ENCODE data around the gene APCDD1.

APCDD1 gene

GRCh38 chr18:10525697-10526560 is 71.5 kb downstream of the APCDD1 start, which contains the start of gene NAPG:
Gene NAPG (plus strand): TSS chr18:10526027. CDS start chr18:10526103, 76 bp downstream.
- TF ChIP-seq YY1 (IDR thresholded peaks at IDR 0.05; ENCODE audit: low read depth) = peak; percentile 46
- TF ChIP-seq MAX (IDR thresholded peaks at IDR 0.05) = peak; percentile 75
- peak; percentile 53; the same call in 1 of the 2 replicates for TF ChIP-seq TAF1 (IDR thresholded peaks at IDR 0.05; ENCODE audit: low read depth)
- no peak for TF ChIP-seq CEBPB (IDR thresholded peaks at IDR 0.05)

- TF ChIP-seq USF1 (IDR thresholded peaks at IDR 0.05) (no peak), TEAD4 (IDR thresholded peaks at IDR 0.05) (no peak), EP300 (IDR thresholded peaks at IDR 0.05; ENCODE audit: borderline replicate concordance) (no peak), FOXM1 (IDR thresholded peaks at IDR 0.05; ENCODE audit: borderline replicate concordance, low read depth) (no peak), YY1 (IDR thresholded peaks at IDR 0.05; ENCODE audit: low read depth) (no peak), TAF1 (IDR thresholded peaks at IDR 0.05; ENCODE audit: low read depth) (no peak), REST (IDR thresholded peaks at IDR 0.05; ENCODE audit: low read depth) (no peak), CEBPB (IDR thresholded peaks at IDR 0.05) (no peak), ZBTB7A (IDR thresholded peaks at IDR 0.05; ENCODE audit: low read depth) (no peak), RAD21 (IDR thresholded peaks at IDR 0.05; ENCODE audit: low read depth) (no peak), NFIC (IDR thresholded peaks at IDR 0.05) (no peak), TCF12 (IDR thresholded peaks at IDR 0.05; ENCODE audit: low read depth) (no peak), EGR1 (IDR thresholded peaks at IDR 0.05) (no peak), CREB1 (IDR thresholded peaks at IDR 0.05; ENCODE audit: low read depth) (no peak), MAX (IDR thresholded peaks at IDR 0.05) (no peak)
Measured at GRCh38 chr18:10526561-10526949, 72.1 kb downstream of the APCDD1 start.

- TF ChIP-seq EP300 (IDR thresholded peaks at IDR 0.05; ENCODE audit: borderline replicate concordance) = no peak
- no peak for TF ChIP-seq CREB1 (IDR thresholded peaks at IDR 0.05; ENCODE audit: low read depth)
- no peak for TF ChIP-seq NFIC (IDR thresholded peaks at IDR 0.05)
- TF ChIP-seq TEAD4 (IDR thresholded peaks at IDR 0.05) = no peak
- TF ChIP-seq ZBTB7A (IDR thresholded peaks at IDR 0.05; ENCODE audit: low read depth) = no peak
- TF ChIP-seq YY1 (IDR thresholded peaks at IDR 0.05; ENCODE audit: low read depth) = no peak
- no peak for TF ChIP-seq CEBPB (IDR thresholded peaks at IDR 0.05)
- no peak for TF ChIP-seq TAF1 (IDR thresholded peaks at IDR 0.05; ENCODE audit: low read depth)
- no peak for TF ChIP-seq RAD21 (IDR thresholded peaks at IDR 0.05; ENCODE audit: low read depth)
- TF ChIP-seq USF1 (IDR thresholded peaks at IDR 0.05) = no peak
- no peak for TF ChIP-seq EGR1 (IDR thresholded peaks at IDR 0.05)
- TF ChIP-seq FOXM1 (IDR thresholded peaks at IDR 0.05; ENCODE audit: borderline replicate concordance, low read depth) = no peak
- TF ChIP-seq TCF12 (IDR thresholded peaks at IDR 0.05; ENCODE audit: low read depth) = no peak
- no peak for TF ChIP-seq REST (IDR thresholded peaks at IDR 0.05; ENCODE audit: low read depth)
- TF ChIP-seq MAX (IDR thresholded peaks at IDR 0.05) = no peak
Measured at GRCh38 chr18:10528439-10528838, 74.0 kb downstream of the APCDD1 start.

GRCh38 chr18:10530002-10530401 is 75.6 kb downstream of the APCDD1 start:
- TF ChIP-seq NFIC (IDR thresholded peaks at IDR 0.05) (no peak), EGR1 (IDR thresholded peaks at IDR 0.05) (no peak), ZBTB7A (IDR thresholded peaks at IDR 0.05; ENCODE audit: low read depth) (no peak), TEAD4 (IDR thresholded peaks at IDR 0.05) (no peak), CEBPB (IDR thresholded peaks at IDR 0.05) (no peak), TAF1 (IDR thresholded peaks at IDR 0.05; ENCODE audit: low read depth) (no peak), YY1 (IDR thresholded peaks at IDR 0.05; ENCODE audit: low read depth) (no peak), TCF12 (IDR thresholded peaks at IDR 0.05; ENCODE audit: low read depth) (no peak), RAD21 (IDR thresholded peaks at IDR 0.05; ENCODE audit: low read depth) (no peak), EP300 (IDR thresholded peaks at IDR 0.05; ENCODE audit: borderline replicate concordance) (no peak), CREB1 (IDR thresholded peaks at IDR 0.05; ENCODE audit: low read depth) (no peak), MAX (IDR thresholded peaks at IDR 0.05) (no peak), USF1 (IDR thresholded peaks at IDR 0.05) (no peak), FOXM1 (IDR thresholded peaks at IDR 0.05; ENCODE audit: borderline replicate concordance, low read depth) (no peak), REST (IDR thresholded peaks at IDR 0.05; ENCODE audit: low read depth) (no peak)

Data from Ishikawa (cell line).